SK-N-SH (cell line): ENCODE measurements around the gene MTMR12.

Source experiments
- CTCF ChIP-seq: fragments of 200-600 bp; sonication (generic); IDR thresholded peaks from 2 replicates; pipeline ENCODE4 v1.6.1; 2017; ENCODE audit warnings: antibody characterized with exemption, mild to moderate bottlenecking, moderate library complexity
- FOXJ3 ChIP-seq: sonication (generic); formaldehyde crosslinking; IDR thresholded peaks from 2 replicates; pipeline ENCODE4 v1.5.1; 2020; ENCODE audit warnings: mild to moderate bottlenecking, missing genetic modification reagents
- GABPA ChIP-seq: IDR thresholded peaks from 2 replicates; pipeline ENCODE4 v1.4.0; 2012; ENCODE audit warnings: low read depth, mild to moderate bottlenecking
- NRF1 ChIP-seq: IDR thresholded peaks from 2 replicates; pipeline ENCODE4 v1.6.1; 2012; ENCODE audit warnings: low read depth, mild to moderate bottlenecking, low read length
- POLR2AphosphoS5 ChIP-seq: IDR thresholded peaks from 2 replicates; pipeline ENCODE4 v1.6.1; 2012; ENCODE audit warnings: low read depth, low read length
- RAD21 ChIP-seq: IDR thresholded peaks from 2 replicates; pipeline ENCODE4 v1.6.1; 2012; ENCODE audit warnings: mild to moderate bottlenecking, low read length
- RXRA ChIP-seq: IDR thresholded peaks from 2 replicates; pipeline ENCODE4 v1.4.0; 2012; ENCODE audit warnings: low read depth, mild to moderate bottlenecking, borderline replicate concordance
- USF2 ChIP-seq: fragments of 150-350 bp; IDR thresholded peaks from 2 replicates; pipeline ENCODE4 v1.6.1; 2017; ENCODE audit warnings: antibody characterized with exemption, low read length, low read depth, borderline replicate concordance
- TF ChIP-seq, protein P1 (sequence below): IDR thresholded peaks from 2 replicates; pipeline ENCODE4 v1.4.0; 2012; ENCODE audit warnings: low read depth, borderline replicate concordance
- TF ChIP-seq, protein P2 (sequence below): IDR thresholded peaks from 2 replicates; pipeline ENCODE4 v1.6.1; 2012; ENCODE audit warnings: mild to moderate bottlenecking, low read depth, low read length, moderate library complexity

GRCh38 chr5:32210151-32210550 is 102.6 kb downstream of the MTMR12 start:
- no peak for TF ChIP-seq FOXJ3 (CRISPR knock-in tag)
- no peak for TF ChIP-seq CTCF
- TF ChIP-seq POLR2AphosphoS5: no peak
- TF ChIP-seq, protein P1, sequence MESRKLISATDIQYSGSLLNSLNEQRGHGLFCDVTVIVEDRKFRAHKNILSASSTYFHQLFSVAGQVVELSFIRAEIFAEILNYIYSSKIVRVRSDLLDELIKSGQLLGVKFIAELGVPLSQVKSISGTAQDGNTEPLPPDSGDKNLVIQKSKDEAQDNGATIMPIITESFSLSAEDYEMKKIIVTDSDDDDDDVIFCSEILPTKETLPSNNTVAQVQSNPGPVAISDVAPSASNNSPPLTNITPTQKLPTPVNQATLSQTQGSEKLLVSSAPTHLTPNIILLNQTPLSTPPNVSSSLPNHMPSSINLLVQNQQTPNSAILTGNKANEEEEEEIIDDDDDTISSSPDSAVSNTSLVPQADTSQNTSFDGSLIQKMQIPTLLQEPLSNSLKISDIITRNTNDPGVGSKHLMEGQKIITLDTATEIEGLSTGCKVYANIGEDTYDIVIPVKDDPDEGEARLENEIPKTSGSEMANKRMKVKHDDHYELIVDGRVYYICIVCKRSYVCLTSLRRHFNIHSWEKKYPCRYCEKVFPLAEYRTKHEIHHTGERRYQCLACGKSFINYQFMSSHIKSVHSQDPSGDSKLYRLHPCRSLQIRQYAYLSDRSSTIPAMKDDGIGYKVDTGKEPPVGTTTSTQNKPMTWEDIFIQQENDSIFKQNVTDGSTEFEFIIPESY: no peak
- TF ChIP-seq RAD21: no peak
- TF ChIP-seq GABPA: no peak
- TF ChIP-seq, protein P2, sequence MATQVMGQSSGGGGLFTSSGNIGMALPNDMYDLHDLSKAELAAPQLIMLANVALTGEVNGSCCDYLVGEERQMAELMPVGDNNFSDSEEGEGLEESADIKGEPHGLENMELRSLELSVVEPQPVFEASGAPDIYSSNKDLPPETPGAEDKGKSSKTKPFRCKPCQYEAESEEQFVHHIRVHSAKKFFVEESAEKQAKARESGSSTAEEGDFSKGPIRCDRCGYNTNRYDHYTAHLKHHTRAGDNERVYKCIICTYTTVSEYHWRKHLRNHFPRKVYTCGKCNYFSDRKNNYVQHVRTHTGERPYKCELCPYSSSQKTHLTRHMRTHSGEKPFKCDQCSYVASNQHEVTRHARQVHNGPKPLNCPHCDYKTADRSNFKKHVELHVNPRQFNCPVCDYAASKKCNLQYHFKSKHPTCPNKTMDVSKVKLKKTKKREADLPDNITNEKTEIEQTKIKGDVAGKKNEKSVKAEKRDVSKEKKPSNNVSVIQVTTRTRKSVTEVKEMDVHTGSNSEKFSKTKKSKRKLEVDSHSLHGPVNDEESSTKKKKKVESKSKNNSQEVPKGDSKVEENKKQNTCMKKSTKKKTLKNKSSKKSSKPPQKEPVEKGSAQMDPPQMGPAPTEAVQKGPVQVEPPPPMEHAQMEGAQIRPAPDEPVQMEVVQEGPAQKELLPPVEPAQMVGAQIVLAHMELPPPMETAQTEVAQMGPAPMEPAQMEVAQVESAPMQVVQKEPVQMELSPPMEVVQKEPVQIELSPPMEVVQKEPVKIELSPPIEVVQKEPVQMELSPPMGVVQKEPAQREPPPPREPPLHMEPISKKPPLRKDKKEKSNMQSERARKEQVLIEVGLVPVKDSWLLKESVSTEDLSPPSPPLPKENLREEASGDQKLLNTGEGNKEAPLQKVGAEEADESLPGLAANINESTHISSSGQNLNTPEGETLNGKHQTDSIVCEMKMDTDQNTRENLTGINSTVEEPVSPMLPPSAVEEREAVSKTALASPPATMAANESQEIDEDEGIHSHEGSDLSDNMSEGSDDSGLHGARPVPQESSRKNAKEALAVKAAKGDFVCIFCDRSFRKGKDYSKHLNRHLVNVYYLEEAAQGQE: no peak
- no peak for TF ChIP-seq RXRA
- TF ChIP-seq NRF1: no peak
- no peak for TF ChIP-seq USF2
